Keratinocyte (primary cell): ENCODE results near the gene COL4A6. TPM values are rescaled to one million over a fixed set of nuclear protein-coding genes. Genes with fewer than 3 reads are reported as not detected.

Experiments
- DNase-seq: peaks from one replicate; pipeline ENCODE4 v3.0.0-alpha.2; 2011; ENCODE audit warnings: low read depth, missing footprints, low spot score
- FAIRE-seq: peaks from 2 replicates; lab custom pipeline; 2011; peaks lifted over from hg19 to GRCh38; lab: Jason Lieb, UNC
- H2AFZ ChIP-seq: 2 replicates; pipeline ENCODE4 v1.6.0; 2012; ENCODE audit warnings: low read length, control low read depth, inconsistent platforms; ENCODE audit not compliant: control insufficient read depth
- H3K27ac ChIP-seq: 2 replicates; pipeline ENCODE4 v1.5.1; 2011; ENCODE audit warnings: low read length; ENCODE audit not compliant: control insufficient read depth, insufficient read depth
- H3K27me3 ChIP-seq: 3 replicates; pipeline ENCODE4 v1.6.0; 2011; ENCODE audit warnings: low read length; ENCODE audit not compliant: control insufficient read depth, insufficient read depth; ENCODE audit errors: extremely low read depth
- H3K36me3 ChIP-seq, 2 experiments: 2 replicates in 1 of 2; 3 replicates in 1 of 2; pipeline ENCODE4 v1.5.1; 2011; ENCODE audit warnings: low read length in 2 of 2, mild to moderate bottlenecking in 1 of 2; ENCODE audit not compliant: control insufficient read depth in 2 of 2, insufficient read depth in 2 of 2; ENCODE audit errors: extremely low read depth in 1 of 2
- H3K4me1 ChIP-seq: 3 replicates; pipeline ENCODE4 v1.5.1; 2011; ENCODE audit warnings: low read length; ENCODE audit not compliant: control insufficient read depth, insufficient read depth; ENCODE audit errors: extremely low read depth
- H3K4me2 ChIP-seq: 3 replicates; pipeline ENCODE4 v1.6.0; 2011; ENCODE audit warnings: low read depth, low read length; ENCODE audit not compliant: control insufficient read depth, insufficient read depth; ENCODE audit errors: extremely low read depth
- H3K4me3 ChIP-seq, 3 experiments: fragments of 200-600 bp in 1 of 3; sonication (generic) in 1 of 3; 2 replicates in 2 of 3; 3 replicates in 1 of 3; pipeline ENCODE4 v1.5.1; 2011 to 2016; ENCODE audit warnings: low read length in 3 of 3, mild to moderate bottlenecking in 3 of 3, control low read depth in 2 of 3, inconsistent platforms in 1 of 3, low read depth in 1 of 3, mixed read lengths in 1 of 3, mixed run types in 1 of 3, moderate library complexity in 1 of 3; ENCODE audit not compliant: control insufficient read depth in 2 of 3, insufficient read depth in 2 of 3; ENCODE audit errors: extremely low read depth in 1 of 3
- H3K79me2 ChIP-seq: 2 replicates; pipeline ENCODE4 v1.6.0; 2012; ENCODE audit warnings: low read length; ENCODE audit not compliant: control insufficient read depth, insufficient read depth
- H3K9ac ChIP-seq: 3 replicates; pipeline ENCODE4 v1.6.0; 2011; ENCODE audit warnings: low read length; ENCODE audit not compliant: control insufficient read depth, insufficient read depth; ENCODE audit errors: extremely low read depth
- H3K9me1 ChIP-seq: 3 replicates; pipeline ENCODE4 v1.6.0; 2011; ENCODE audit warnings: low read length; ENCODE audit not compliant: control insufficient read depth, insufficient read depth; ENCODE audit errors: extremely low read depth
- H3K9me3 ChIP-seq: 2 replicates; pipeline ENCODE4 v1.5.1; 2012; ENCODE audit warnings: low read depth, low read length; ENCODE audit not compliant: control insufficient read depth
- H4K20me1 ChIP-seq: 3 replicates; pipeline ENCODE4 v1.6.0; 2011; ENCODE audit warnings: low read length; ENCODE audit not compliant: control insufficient read depth, insufficient read depth; ENCODE audit errors: extremely low read depth
- EZH2 ChIP-seq: IDR thresholded peaks from one replicate; pipeline ENCODE4 v1.6.1; 2012; ENCODE audit warnings: inconsistent platforms, mild to moderate bottlenecking, low read length, moderate library complexity
- dilution Hi-C: fragments of 300-500 bp; cut with MboI; formaldehyde crosslinking; loops from one replicate; pipeline ENCODE4 v1.7.0; 2020; ENCODE audit warnings: low sequenced_read_pairs; ENCODE audit not compliant: extremely low pct_ligation_motif_present
- polyA plus RNA-seq, 5 experiments: library from polyadenylated mRNA; depleted of rRNA in 3 of 5; stranded (reverse) in 3 of 5; stranded (forward) in 1 of 5; unstranded in 1 of 5; fragments of >200 nt; gene quantifications; 1 replicate in 1 of 5; 2 replicates in 3 of 5; 3 replicates in 1 of 5; pipeline versions ENCODE4 v1.2.1 to v1.2.3, GENCODE V29; 2011 to 2012; ENCODE audit warnings: missing spikeins in 2 of 5, low read depth in 1 of 5, low replicate concordance in 1 of 5
- TF ChIP-seq, protein P1 (sequence below), 3 experiments: IDR thresholded peaks in 1 of 3; conservative IDR thresholded peaks in 1 of 3; optimal IDR thresholded peaks in 1 of 3; 2 replicates in 2 of 3; 3 replicates in 1 of 3; pipeline versions ENCODE3 to v1.5.1; 2011; ENCODE audit warnings: low read length in 3 of 3, mild to moderate bottlenecking in 3 of 3, moderate library complexity in 2 of 3, control low read depth in 1 of 3, inconsistent platforms in 1 of 3; ENCODE audit not compliant: insufficient read depth in 2 of 3; ENCODE audit errors: extremely low read depth in 1 of 3

COL4A6 gene
- polyA plus RNA-seq, 1 donor (not counting 4 experiments of a cell fraction or from before 2014, with no cell fraction given), result 18.8 TPM

GRCh38 chrX:108257556-108257955, 180.7 kb downstream of the COL4A6 start:
- no peaks in the 10 kb centered on the region for H3K9me1 ChIP-seq
- TF ChIP-seq, protein P1, sequence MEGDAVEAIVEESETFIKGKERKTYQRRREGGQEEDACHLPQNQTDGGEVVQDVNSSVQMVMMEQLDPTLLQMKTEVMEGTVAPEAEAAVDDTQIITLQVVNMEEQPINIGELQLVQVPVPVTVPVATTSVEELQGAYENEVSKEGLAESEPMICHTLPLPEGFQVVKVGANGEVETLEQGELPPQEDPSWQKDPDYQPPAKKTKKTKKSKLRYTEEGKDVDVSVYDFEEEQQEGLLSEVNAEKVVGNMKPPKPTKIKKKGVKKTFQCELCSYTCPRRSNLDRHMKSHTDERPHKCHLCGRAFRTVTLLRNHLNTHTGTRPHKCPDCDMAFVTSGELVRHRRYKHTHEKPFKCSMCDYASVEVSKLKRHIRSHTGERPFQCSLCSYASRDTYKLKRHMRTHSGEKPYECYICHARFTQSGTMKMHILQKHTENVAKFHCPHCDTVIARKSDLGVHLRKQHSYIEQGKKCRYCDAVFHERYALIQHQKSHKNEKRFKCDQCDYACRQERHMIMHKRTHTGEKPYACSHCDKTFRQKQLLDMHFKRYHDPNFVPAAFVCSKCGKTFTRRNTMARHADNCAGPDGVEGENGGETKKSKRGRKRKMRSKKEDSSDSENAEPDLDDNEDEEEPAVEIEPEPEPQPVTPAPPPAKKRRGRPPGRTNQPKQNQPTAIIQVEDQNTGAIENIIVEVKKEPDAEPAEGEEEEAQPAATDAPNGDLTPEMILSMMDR (optimal IDR thresholded peaks at IDR 0.05 in 1 of 3, IDR thresholded peaks at IDR 0.05 in 1 of 3, conservative IDR thresholded peaks at IDR 0.05 in 1 of 3; ENCODE audit: extremely low read depth in 1 of 3, insufficient read depth in 2 of 3, low read length in 3 of 3), result no peak
- no peak for TF ChIP-seq EZH2
- no peak for FAIRE-seq
- no peaks in the 10 kb centered on the region for H3K79me2 ChIP-seq
- H3K9me3 ChIP-seq, result no peaks in the 10 kb centered on the region
- no peak overlapping the region for H3K27ac ChIP-seq
- dilution Hi-C loops, result no loop called here
- no peaks in the 10 kb centered on the region for H3K36me3 ChIP-seq
- H3K27me3 ChIP-seq, result no peaks in the 10 kb centered on the region
- DNase-seq, result no peak
- no peak overlapping the region for H2AFZ ChIP-seq
- H3K9ac ChIP-seq, result no peak overlapping the region
- peaks cover 22% of the 10 kb centered on the region for H3K4me1 ChIP-seq
- no peaks in the 10 kb centered on the region for H4K20me1 ChIP-seq
- no peak overlapping the region for H3K4me3 ChIP-seq
- H3K4me2 ChIP-seq, result no peak overlapping the region

GRCh38 chrX:108254636-108255035, 183.6 kb downstream of the COL4A6 start:
- Histone ChIP-seq H3K9me3 (no peaks in the 10 kb centered on the region), H4K20me1 (no peaks in the 10 kb centered on the region), H3K27me3 (no peaks in the 10 kb centered on the region), H3K4me1 (peaks cover 7% of the 10 kb centered on the region), H3K36me3 (no peaks in the 10 kb centered on the region), H3K4me2 (no peak overlapping the region), H3K27ac (no peak overlapping the region), H3K4me3 (no peak overlapping the region), H3K79me2 (no peaks in the 10 kb centered on the region), H3K9me1 (no peaks in the 10 kb centered on the region), H2AFZ (no peak overlapping the region), H3K9ac (no peak overlapping the region)
- TF ChIP-seq, protein P1 (optimal IDR thresholded peaks at IDR 0.05 in 1 of 3, IDR thresholded peaks at IDR 0.05 in 1 of 3, conservative IDR thresholded peaks at IDR 0.05 in 1 of 3; ENCODE audit: extremely low read depth in 1 of 3, insufficient read depth in 2 of 3, low read length in 3 of 3), result no peak
- no peak for TF ChIP-seq EZH2
- no peak for FAIRE-seq
- DNase-seq, result no peak
- dilution Hi-C loops, result no loop called here
